GM12865 (cell line): ENCODE data around the gene PLA2G4A.

Experiments
- DNase-seq: peaks from one replicate; pipeline ENCODE4 v3.0.0; 2010; ENCODE audit warnings: low read depth
- H3K4me3 ChIP-seq: 2 replicates; pipeline ENCODE4 v1.5.1; 2011; ENCODE audit warnings: mild to moderate bottlenecking, low read depth, low read length, control low read depth
- CTCF ChIP-seq: IDR thresholded peaks from 2 replicates; pipeline ENCODE4 v1.5.1; 2011; ENCODE audit warnings: low read length, control low read depth, low read depth, inconsistent platforms; ENCODE audit not compliant: insufficient read depth; ENCODE audit errors: missing control alignments

The PLA2G4A gene

DNA sequence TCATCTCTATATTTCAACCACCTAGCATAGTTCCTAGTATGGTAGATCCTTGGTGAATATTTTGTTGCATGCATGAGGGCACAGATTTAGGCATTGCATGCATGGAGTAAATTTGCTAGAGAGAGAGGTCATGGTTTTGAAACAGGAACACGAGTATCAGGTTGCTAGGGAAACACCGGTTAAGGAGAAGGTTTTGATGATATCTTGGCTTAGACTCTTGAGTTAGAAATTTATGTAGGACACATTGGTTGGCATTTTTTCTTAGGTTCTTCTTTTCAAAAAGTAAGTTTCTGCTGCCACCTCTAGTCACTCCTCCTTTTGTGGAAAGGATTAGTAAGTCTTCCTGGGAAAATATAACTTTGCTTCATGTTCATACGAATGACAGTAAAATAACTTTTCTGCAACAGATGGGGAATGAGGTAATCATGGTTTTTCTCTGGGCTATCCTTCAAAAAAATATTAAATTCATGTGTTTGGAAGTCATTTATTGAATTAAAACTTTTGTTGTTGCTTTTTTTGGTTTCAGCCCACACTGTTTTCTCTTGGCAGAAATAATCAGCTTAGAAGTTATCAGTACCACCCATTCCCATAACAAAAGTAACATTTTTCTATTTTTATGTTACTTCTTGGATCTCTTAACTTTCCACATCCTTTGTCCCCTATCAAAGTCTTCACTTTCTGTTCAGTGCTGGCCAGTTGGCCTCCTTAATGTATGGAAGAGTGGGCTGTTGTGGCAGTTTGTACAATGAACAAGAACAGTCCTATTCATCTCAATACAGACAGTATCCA lies 97.3 kb downstream of the PLA2G4A start:
- no peak for TF ChIP-seq CTCF
- DNase-seq: no peak
- no peak overlapping the region for H3K4me3 ChIP-seq

GRCh38 chr1:186927884-186928283 lies 99.1 kb downstream of the PLA2G4A start:
- no peak for DNase-seq
- TF ChIP-seq CTCF: no peak
- no peak overlapping the region for H3K4me3 ChIP-seq

DNA sequence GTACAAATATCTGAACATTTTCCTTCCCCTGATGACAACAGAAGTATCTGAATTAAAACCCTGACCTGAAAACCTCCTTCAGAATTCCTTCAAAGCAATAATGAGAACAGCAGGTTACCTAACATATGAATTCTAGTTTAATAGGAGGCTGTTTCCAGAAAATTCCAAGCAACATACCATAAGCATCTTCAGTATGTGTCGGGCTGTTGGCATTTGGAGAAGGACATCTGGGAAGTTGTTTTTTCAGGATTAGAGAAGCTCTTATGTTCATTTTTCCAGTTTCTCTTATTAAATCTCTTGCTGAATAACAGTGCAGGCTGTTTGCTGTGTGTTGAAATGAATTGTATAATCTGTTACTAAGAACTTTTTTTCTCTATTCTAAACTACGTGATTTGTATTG lies 101.5 kb downstream of the PLA2G4A start:
- TF ChIP-seq CTCF: no peak
- no peak overlapping the region for H3K4me3 ChIP-seq
- DNase-seq: no peak

GRCh38 chr1:186937016-186937670 lies 108.4 kb downstream of the PLA2G4A start:
- no peak overlapping the region for H3K4me3 ChIP-seq
- TF ChIP-seq CTCF: no peak
- no peak for DNase-seq

- no peak overlapping the region for H3K4me3 ChIP-seq
- DNase-seq: no peak
- TF ChIP-seq CTCF: no peak
Observed at GRCh38 chr1:186943891-186944686, 115.3 kb downstream of the PLA2G4A start.

GRCh38 chr1:186945146-186945545 lies 116.4 kb downstream of the PLA2G4A start:
- TF ChIP-seq CTCF: no peak
- DNase-seq: no peak
- no peak overlapping the region for H3K4me3 ChIP-seq
